SK-N-SH (cell line): ENCODE measurements around the gene UBA3. TPM values are rescaled to one million over a fixed set of nuclear protein-coding genes. Genes with fewer than 3 reads are reported as not detected.

Source experiments
- CTCF ChIA-PET: fragments of 300-600, 350-600 bp; formaldehyde crosslinking; extraction: SDS; loops from one replicate; lab custom pipeline; 2021; lab: Yijun Ruan, JAX
- POLR2A ChIA-PET: fragments of 350-600 bp; sonication (Branson Sonifier 250); formaldehyde crosslinking; extraction: SDS; loops from one replicate; lab custom pipeline; 2020; ENCODE audit warnings: antibody characterized with exemption, inconsistent platforms; lab: Yijun Ruan, JAX
- DNase-seq: peaks from one replicate; pipeline ENCODE4 v3.0.0; 2012
- H2AFZ ChIP-seq: fragments of 200-600 bp; sonication (generic); 2 replicates; pipeline ENCODE4 v1.8.1; 2016; ENCODE audit warnings: antibody characterized with exemption, mild to moderate bottlenecking, low read depth
- H3F3A ChIP-seq: fragments of 200-600 bp; sonication (generic); replicated peaks from 2 replicates; pipeline ENCODE3; 2016; ENCODE audit warnings: antibody characterized with exemption, mild to moderate bottlenecking; ENCODE audit not compliant: insufficient read depth
- H3K27ac ChIP-seq, 2 experiments: fragments of 200-500 bp in 1 of 2; fragments of 200-600 bp in 1 of 2; sonication (Bioruptor generic) in 1 of 2; sonication (generic), shearing (Covaris generic) in 1 of 2; 2 replicates each; pipeline versions ENCODE4 v1.5.1 to v1.6.1; 2014 to 2016; ENCODE audit warnings: low read depth in 2 of 2, inconsistent platforms in 1 of 2, low read length in 1 of 2, mild to moderate bottlenecking in 1 of 2, mixed read lengths in 1 of 2
- H3K27me3 ChIP-seq: fragments of 200-600 bp; sonication (generic), shearing (Covaris generic); 2 replicates; pipeline ENCODE4 v1.6.1; 2016; ENCODE audit warnings: mixed run types; ENCODE audit not compliant: insufficient read depth
- H3K36me3 ChIP-seq, 2 experiments: fragments of 200-500 bp in 1 of 2; fragments of 200-600 bp in 1 of 2; sonication (Bioruptor generic) in 1 of 2; sonication (generic) in 1 of 2; replicated peaks in 1 of 2; 2 replicates each; pipeline versions ENCODE3 to v1.5.1; 2014 to 2016; ENCODE audit warnings: low read length in 1 of 2, mild to moderate bottlenecking in 1 of 2; ENCODE audit not compliant: insufficient read depth in 2 of 2, control insufficient read depth in 1 of 2
- H3K4me1 ChIP-seq, 2 experiments: fragments of 200-500 bp in 1 of 2; fragments of 200-600 bp in 1 of 2; sonication (Bioruptor generic) in 1 of 2; sonication (generic), shearing (Covaris generic) in 1 of 2; 2 replicates each; pipeline versions ENCODE4 v1.5.1 to v1.6.1; 2014 to 2016; ENCODE audit warnings: low read depth in 1 of 2, low read length in 1 of 2, mixed run types in 1 of 2; ENCODE audit not compliant: insufficient read depth in 2 of 2, control insufficient read depth in 1 of 2
- H3K4me2 ChIP-seq: fragments of 200-600 bp; sonication (generic), shearing (Covaris generic); 2 replicates; pipeline ENCODE4 v1.6.1; 2017; ENCODE audit warnings: mixed run types
- H3K4me3 ChIP-seq, 2 experiments: fragments of 200-500 bp in 1 of 2; fragments of 200-600 bp in 1 of 2; sonication (Bioruptor generic) in 1 of 2; sonication (generic), shearing (Covaris generic) in 1 of 2; 2 replicates each; pipeline versions ENCODE4 v1.5.1 to v1.8.1; 2014 to 2016; ENCODE audit warnings: low read depth in 2 of 2, inconsistent platforms in 1 of 2, low read length in 1 of 2, mild to moderate bottlenecking in 1 of 2, mixed read lengths in 1 of 2, moderate library complexity in 1 of 2
- H3K79me2 ChIP-seq: fragments of 200-600 bp; sonication (generic); 2 replicates; pipeline ENCODE4 v1.8.1; 2017; ENCODE audit warnings: mild to moderate bottlenecking; ENCODE audit not compliant: insufficient read depth
- H3K9ac ChIP-seq: fragments of 200-600 bp; sonication (generic); 2 replicates; pipeline ENCODE4 v1.6.1; 2017; ENCODE audit warnings: mixed run types
- H3K9me2 ChIP-seq: fragments of 200-600 bp; sonication (generic); 2 replicates; pipeline ENCODE4 v1.6.1; 2017; ENCODE audit warnings: mixed run types
- H3K9me3 ChIP-seq: fragments of 200-600 bp; sonication (generic); 2 replicates; pipeline ENCODE4 v1.6.1; 2017; ENCODE audit warnings: mixed run types, mild to moderate bottlenecking, moderate library complexity
- H4K20me1 ChIP-seq: fragments of 200-600 bp; sonication (generic); 2 replicates; pipeline ENCODE4 v1.6.1; 2017; ENCODE audit warnings: mild to moderate bottlenecking, mixed run types; ENCODE audit not compliant: insufficient read depth
- CTCF ChIP-seq: fragments of 200-600 bp; sonication (generic); IDR thresholded peaks from 2 replicates; pipeline ENCODE4 v1.6.1; 2017; ENCODE audit warnings: antibody characterized with exemption, mild to moderate bottlenecking, moderate library complexity
- EZH2phosphoT487 ChIP-seq: fragments of 200-600 bp; sonication (generic); IDR thresholded peaks from 2 replicates; pipeline ENCODE4 v1.6.1; 2017; ENCODE audit warnings: low read depth, mixed run types, mild to moderate bottlenecking, antibody characterized with exemption, moderate library complexity, borderline replicate concordance
- FOXJ3 ChIP-seq: sonication (generic); formaldehyde crosslinking; IDR thresholded peaks from 2 replicates; pipeline ENCODE4 v1.5.1; 2020; ENCODE audit warnings: mild to moderate bottlenecking, missing genetic modification reagents
- GABPA ChIP-seq: IDR thresholded peaks from 2 replicates; pipeline ENCODE4 v1.4.0; 2012; ENCODE audit warnings: low read depth, mild to moderate bottlenecking
- GATA2 ChIP-seq: sonication (generic); formaldehyde crosslinking; IDR thresholded peaks from 2 replicates; pipeline ENCODE4 v1.5.0; 2020; ENCODE audit warnings: mild to moderate bottlenecking, missing genetic modification reagents
- JUND ChIP-seq: IDR thresholded peaks from 2 replicates; pipeline ENCODE4 v1.4.0; 2012
- MXI1 ChIP-seq: IDR thresholded peaks from 2 replicates; pipeline ENCODE4 v1.6.1; 2012; ENCODE audit warnings: mild to moderate bottlenecking, low read depth, low read length, improper control_type of control experiment
- NRF1 ChIP-seq: IDR thresholded peaks from 2 replicates; pipeline ENCODE4 v1.6.1; 2012; ENCODE audit warnings: low read depth, mild to moderate bottlenecking, low read length
- SIN3A ChIP-seq: IDR thresholded peaks from 2 replicates; pipeline ENCODE4 v1.6.1; 2012; ENCODE audit warnings: low read depth, mild to moderate bottlenecking, low read length, moderate library complexity, borderline replicate concordance
- SMC3 ChIP-seq: IDR thresholded peaks from 2 replicates; pipeline ENCODE4 v1.6.1; 2012; ENCODE audit warnings: low read depth, low read length, improper control_type of control experiment
- TAF1 ChIP-seq: IDR thresholded peaks from 2 replicates; pipeline ENCODE4 v1.6.1; 2012; ENCODE audit warnings: low read depth, mild to moderate bottlenecking, low read length, moderate library complexity, borderline replicate concordance
- TCF12 ChIP-seq: IDR thresholded peaks from 2 replicates; pipeline ENCODE4 v1.4.0; 2012
- WGBS: methylation state at CpG from one replicate; pipeline ENCODE4 v1.1.6; 2017; ENCODE audit warnings: low lambda C conversion rate; 5-methylcytosine and 5-hydroxymethylcytosine counted together
- polyA plus RNA-seq, 3 experiments: library from polyadenylated mRNA; depleted of rRNA; stranded (reverse); fragments of >200 nt; gene quantifications; 2 replicates each; pipeline ENCODE4 v1.2.3, GENCODE V29; 2012
- TF ChIP-seq, protein P1 (sequence below): IDR thresholded peaks from 2 replicates; pipeline ENCODE4 v1.6.1; 2012; ENCODE audit warnings: mild to moderate bottlenecking, low read depth, low read length, moderate library complexity

The UBA3 gene
- polyA plus RNA-seq, 1 of the 3 experiments (the other 2 are of a cell fraction), result 43.0 TPM

- Histone ChIP-seq H3K9me2 (no peaks in the 10 kb centered on the region), H3K27ac (no peak overlapping the region), H3K79me2 (peaks cover 92% of the 10 kb centered on the region), H3K27me3 (no peaks in the 10 kb centered on the region), H3K4me2 (no peak overlapping the region), H3K36me3 (peaks cover 0 to 35% of the 10 kb centered on the region in 2 experiments), H2AFZ (no peak overlapping the region), H3K9me3 (no peaks in the 10 kb centered on the region), H3K4me3 (no peak overlapping the region), H3K9ac (no peak overlapping the region), H3F3A (peaks cover 24% of the 10 kb centered on the region), H3K4me1 (peaks cover 4 to 33% of the 10 kb centered on the region in 2 experiments), H4K20me1 (peaks cover 52% of the 10 kb centered on the region)
- DNase-seq, result no peak
- 89% methylated on average over 4 of the region's 4 CpGs for whole genome bisulfite sequencing
- TF ChIP-seq JUND (no peak), EZH2phosphoT487 (no peak), NRF1 (no peak), TAF1 (no peak), MXI1 (no peak), SMC3 (no peak), TCF12 (no peak), CTCF (no peak)
- CTCF ChIA-PET, result interaction anchor here (0.8 to 1.8 kb wide), 2 partner anchors 17 to 215 kb away, joined by 3 to 4 read pairs; no protein-coding TSS in a partner anchor
- POLR2A ChIA-PET, result no interaction called here
Observed at GRCh38 chr3:69092030-69092516, 11.9 kb upstream of the UBA3 start.

GRCh38 chr3:69091389-69092029, 11.3 kb upstream of the UBA3 start:
- no peak overlapping the region for H3K4me3 ChIP-seq
- H2AFZ ChIP-seq, result no peak overlapping the region
- H3K27ac ChIP-seq, result no peak overlapping the region
- H4K20me1 ChIP-seq, result peaks cover 47% of the 10 kb centered on the region
- H3K4me1 ChIP-seq, result peaks cover 6 to 36% of the 10 kb centered on the region in 2 experiments
- peaks cover 0 to 31% of the 10 kb centered on the region in 2 experiments for H3K36me3 ChIP-seq
- DNase-seq, result no peak
- no peaks in the 10 kb centered on the region for H3K27me3 ChIP-seq
- H3K79me2 ChIP-seq, result peaks cover 92% of the 10 kb centered on the region
- POLR2A ChIA-PET, result no interaction called here
- CTCF ChIA-PET, result interaction anchor here (0.8 to 1.8 kb wide), 3 partner anchors 18 to 215 kb away, joined by 3 to 4 read pairs (median 4); no protein-coding TSS in a partner anchor
- no peaks in the 10 kb centered on the region for H3K9me3 ChIP-seq
- H3K9me2 ChIP-seq, result no peaks in the 10 kb centered on the region
- H3F3A ChIP-seq, result peaks cover 24% of the 10 kb centered on the region
- H3K9ac ChIP-seq, result no peak overlapping the region
- TF ChIP-seq, protein P1, sequence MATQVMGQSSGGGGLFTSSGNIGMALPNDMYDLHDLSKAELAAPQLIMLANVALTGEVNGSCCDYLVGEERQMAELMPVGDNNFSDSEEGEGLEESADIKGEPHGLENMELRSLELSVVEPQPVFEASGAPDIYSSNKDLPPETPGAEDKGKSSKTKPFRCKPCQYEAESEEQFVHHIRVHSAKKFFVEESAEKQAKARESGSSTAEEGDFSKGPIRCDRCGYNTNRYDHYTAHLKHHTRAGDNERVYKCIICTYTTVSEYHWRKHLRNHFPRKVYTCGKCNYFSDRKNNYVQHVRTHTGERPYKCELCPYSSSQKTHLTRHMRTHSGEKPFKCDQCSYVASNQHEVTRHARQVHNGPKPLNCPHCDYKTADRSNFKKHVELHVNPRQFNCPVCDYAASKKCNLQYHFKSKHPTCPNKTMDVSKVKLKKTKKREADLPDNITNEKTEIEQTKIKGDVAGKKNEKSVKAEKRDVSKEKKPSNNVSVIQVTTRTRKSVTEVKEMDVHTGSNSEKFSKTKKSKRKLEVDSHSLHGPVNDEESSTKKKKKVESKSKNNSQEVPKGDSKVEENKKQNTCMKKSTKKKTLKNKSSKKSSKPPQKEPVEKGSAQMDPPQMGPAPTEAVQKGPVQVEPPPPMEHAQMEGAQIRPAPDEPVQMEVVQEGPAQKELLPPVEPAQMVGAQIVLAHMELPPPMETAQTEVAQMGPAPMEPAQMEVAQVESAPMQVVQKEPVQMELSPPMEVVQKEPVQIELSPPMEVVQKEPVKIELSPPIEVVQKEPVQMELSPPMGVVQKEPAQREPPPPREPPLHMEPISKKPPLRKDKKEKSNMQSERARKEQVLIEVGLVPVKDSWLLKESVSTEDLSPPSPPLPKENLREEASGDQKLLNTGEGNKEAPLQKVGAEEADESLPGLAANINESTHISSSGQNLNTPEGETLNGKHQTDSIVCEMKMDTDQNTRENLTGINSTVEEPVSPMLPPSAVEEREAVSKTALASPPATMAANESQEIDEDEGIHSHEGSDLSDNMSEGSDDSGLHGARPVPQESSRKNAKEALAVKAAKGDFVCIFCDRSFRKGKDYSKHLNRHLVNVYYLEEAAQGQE, result no peak
- TF ChIP-seq SIN3A (no peak), FOXJ3 (CRISPR knock-in tag) (no peak), GATA2 (CRISPR knock-in tag) (no peak), GABPA (no peak)
- 94% methylated on average over 5 of the region's 5 CpGs for WGBS
- no peak overlapping the region for H3K4me2 ChIP-seq
